GM12878 (cell line): Measurements from ENCODE around the gene SLC25A27. TPM values are rescaled to one million over a fixed set of nuclear protein-coding genes. Genes with fewer than 3 reads are reported as not detected.
A peak's percentile ranks its signal among the peaks of the same experiment; 100 is the strongest.

Source experiments
- ATAC-seq: fragments of 200-7000 bp; cut with Tn5 transposase; 3 replicates; pipeline ENCODE4 v1.9.1; 2020; ENCODE audit warnings: mild to moderate bottlenecking, moderate library complexity
- BruUV-seq: library from RNA; stranded (reverse); fragments of 400-500 nt; replicated peaks from 2 replicates; lab custom pipeline; 2021; lab: Mats Ljungman, UMichigan
- CTCF ChIA-PET: fragments of 300-600 bp; sonication (Branson Sonifier 250); formaldehyde crosslinking; extraction: SDS; loops from one replicate; lab custom pipeline; 2021; ENCODE audit warnings: inconsistent platforms; lab: Yijun Ruan, JAX
- POLR2A ChIA-PET: fragments of 350-600 bp; formaldehyde crosslinking; extraction: SDS; loops from one replicate; lab custom pipeline; 2021; ENCODE audit warnings: inconsistent platforms; lab: Charles Lee
- RAD21 ChIA-PET: fragments of 300-600 bp; sonication (Branson Sonifier 250); formaldehyde crosslinking; loops from one replicate; lab custom pipeline; 2023; ENCODE audit warnings: antibody characterized with exemption; ENCODE audit not compliant: unreplicated experiment; lab: Charles Lee
- SMC1A ChIA-PET: fragments of 300-600 bp; sonication (Branson Sonifier 250); formaldehyde crosslinking; loops from one replicate; lab custom pipeline; 2023; ENCODE audit not compliant: unreplicated experiment, uncharacterized antibody; lab: Charles Lee
- DNase-seq: peaks from one replicate; pipeline ENCODE4 v3.0.0-alpha.2; 2011; ENCODE audit warnings: low read depth, low spot score
- FAIRE-seq: peaks from 3 replicates; lab custom pipeline; 2011; peaks lifted over from hg19 to GRCh38; lab: Jason Lieb, UNC
- H2AFZ ChIP-seq: 2 replicates; pipeline ENCODE4 v1.6.0; 2011; ENCODE audit warnings: low read depth, low read length, control low read depth; ENCODE audit not compliant: control insufficient read depth
- H3K27ac ChIP-seq: 2 replicates; pipeline ENCODE4 v1.5.1; 2011; ENCODE audit warnings: control low read depth; ENCODE audit not compliant: control insufficient read depth, insufficient read depth
- H3K27me3 ChIP-seq, 2 experiments: replicated peaks in 1 of 2; 2 replicates each; pipeline versions ENCODE4 v1.6.0 to v1.6.1; 2011; ENCODE audit warnings: low read length in 1 of 2; ENCODE audit not compliant: control insufficient read depth in 2 of 2, insufficient read depth in 2 of 2
- H3K36me3 ChIP-seq, 2 experiments: 2 replicates each; pipeline ENCODE4 v1.5.1; 2011; ENCODE audit warnings: low read length in 1 of 2; ENCODE audit not compliant: control insufficient read depth in 2 of 2, insufficient read depth in 2 of 2
- H3K4me1 ChIP-seq: 2 replicates; pipeline ENCODE4 v1.6.1; 2011; ENCODE audit warnings: mild to moderate bottlenecking, low read length, moderate library complexity, mixed read lengths; ENCODE audit not compliant: control insufficient read depth, insufficient read depth
- H3K4me2 ChIP-seq: 2 replicates; pipeline ENCODE4 v1.6.0; 2011; ENCODE audit warnings: control low read depth; ENCODE audit not compliant: control insufficient read depth, insufficient read depth
- H3K4me3 ChIP-seq: fragments of 200-600 bp; sonication (generic); 2 replicates; pipeline ENCODE4 v1.5.1; 2016
- H3K79me2 ChIP-seq: 2 replicates; pipeline ENCODE4 v1.6.0; 2011; ENCODE audit warnings: low read length; ENCODE audit not compliant: control insufficient read depth, insufficient read depth
- H3K9ac ChIP-seq: 2 replicates; pipeline ENCODE4 v1.8.0; 2011; ENCODE audit warnings: low read length, control low read depth, mixed read lengths; ENCODE audit not compliant: control insufficient read depth, insufficient read depth
- H3K9me3 ChIP-seq: replicated peaks from 3 replicates; pipeline ENCODE4 v1.5.1; 2011; ENCODE audit warnings: mild to moderate bottlenecking, low read length; ENCODE audit not compliant: control insufficient read depth, insufficient read depth
- H4K20me1 ChIP-seq: 2 replicates; pipeline ENCODE4 v1.6.0; 2011; ENCODE audit not compliant: control insufficient read depth, insufficient read depth
- BACH1 ChIP-seq: fragments of 450-650 bp; IDR thresholded peaks from 2 replicates; pipeline ENCODE4 v1.6.1; 2017; ENCODE audit warnings: mild to moderate bottlenecking, borderline replicate concordance
- CTCF ChIP-seq, 3 experiments: IDR thresholded peaks in 2 of 3; conservative IDR thresholded peaks in 1 of 3; 2 replicates each; pipeline ENCODE4 v1.5.1; 2011; ENCODE audit warnings: low read depth in 3 of 3, low read length in 3 of 3, mild to moderate bottlenecking in 3 of 3, control low read depth in 2 of 3, moderate library complexity in 2 of 3, inconsistent platforms in 1 of 3, mixed read lengths in 1 of 3; ENCODE audit not compliant: control insufficient read depth in 2 of 3, insufficient read depth in 1 of 3; ENCODE audit errors: extremely low read depth in 1 of 3
- IKZF1 ChIP-seq: fragments of 450-650 bp; conservative IDR thresholded peaks from 2 replicates; pipeline ENCODE4 v1.6.1; 2017; ENCODE audit warnings: antibody characterized with exemption, mild to moderate bottlenecking
- MTA2 ChIP-seq: fragments of 450-650 bp; IDR thresholded peaks from 2 replicates; pipeline ENCODE4 v1.6.1; 2016; ENCODE audit warnings: low read depth, mild to moderate bottlenecking, moderate library complexity
- NFXL1 ChIP-seq: fragments of 450-650 bp; IDR thresholded peaks from 2 replicates; pipeline ENCODE4 v1.6.1; 2017; ENCODE audit warnings: antibody characterized with exemption, mild to moderate bottlenecking, borderline replicate concordance
- RAD21 ChIP-seq: IDR thresholded peaks from 2 replicates; pipeline ENCODE4 v1.6.1; 2011; ENCODE audit warnings: mild to moderate bottlenecking, low read depth, low read length, moderate library complexity; ENCODE audit not compliant: insufficient read depth
- ZNF274 ChIP-seq: IDR thresholded peaks from one replicate; pipeline ENCODE4 v1.8.0; 2011; ENCODE audit not compliant: insufficient read length, insufficient read depth
- ZNF622 ChIP-seq: fragments of 450-650 bp; IDR thresholded peaks from 2 replicates; pipeline ENCODE4 v1.6.1; 2017; ENCODE audit warnings: mild to moderate bottlenecking, inconsistent platforms
- WGBS: methylation state at CpG from one replicate; pipeline ENCODE4 v1.1.6; 2016; ENCODE audit warnings: low lambda C conversion rate; ENCODE audit not compliant: insufficient replicate concordance, insufficient coverage; ENCODE audit errors: missing lambda C conversion rate; 5-methylcytosine and 5-hydroxymethylcytosine counted together
- in situ Hi-C: fragments of 300-500 bp; cut with MboI; formaldehyde crosslinking; loops from 9 replicates; pipeline ENCODE4 v1.14.3; 2018; ENCODE audit warnings: mixed read lengths
- intact Hi-C: fragments of 100-400 bp; cut with micrococcal nuclease; formaldehyde crosslinking; loops from one replicate; pipeline ENCODE4 v1.14.2; 2022; ENCODE audit not compliant: unreplicated experiment
- polyA plus RNA-seq, 11 experiments: library from polyadenylated mRNA; depleted of rRNA in 4 of 11; unstranded in 6 of 11; stranded (reverse) in 5 of 11; fragments of >200 nt; fragmentation: Nextera tagmentation in 4 of 11; fragmentation: Illumina TruSeq in 1 of 11; extraction: Ambion mirVana in 4 of 11; extraction: Trizol in 1 of 11; gene quantifications; 1 replicate in 1 of 11; 2 replicates in 10 of 11; pipeline versions ENCODE4 v1.2.1 to v1.2.3, GENCODE V29; 2011 to 2016; ENCODE audit warnings: inconsistent platforms in 2 of 11, missing spikeins in 2 of 11, low read depth in 1 of 11
- total RNA-seq, 4 experiments: library from RNA; depleted of rRNA in 3 of 4; stranded (reverse); fragments of >200 nt in 3 of 4; fragmentation: Illumina TruSeq in 1 of 4; extraction: Trizol in 1 of 4; gene quantifications; 2 replicates each; pipeline versions ENCODE4 v1.2.1 to v1.2.3, GENCODE V29; 2013 to 2021

The SLC25A27 gene
- total and polyA plus RNA-seq, 10 of the 15 experiments (the other 5 are each of a cell fraction or from before 2014, with no cell fraction given) = not detected

GRCh38 chr6:46676604-46677313 lies 24.0 kb downstream of the SLC25A27 start:
- WGBS = 17% methylated on average over 6 of the region's 6 CpGs
- ChIA-PET RAD21 (no interaction called here), POLR2A (no interaction called here)

GRCh38 chr6:46677314-46677654 lies 24.5 kb downstream of the SLC25A27 start:
- Histone ChIP-seq H3K4me3 (no peak overlapping the region), H3K36me3 (no peaks in the 10 kb centered on the region), H4K20me1 (no peaks in the 10 kb centered on the region), H3K9ac (no peak overlapping the region), H3K27ac (no peak overlapping the region), H3K4me2 (no peak overlapping the region), H3K79me2 (no peaks in the 10 kb centered on the region), H3K4me1 (no peaks in the 10 kb centered on the region), H2AFZ (no peak overlapping the region), H3K9me3 (no peaks in the 10 kb centered on the region), H3K27me3 (no peaks in the 10 kb centered on the region; a peak in 1 of 4 replicates)
- 10% methylated on average over 4 of the region's 4 CpGs for WGBS
- BruUV-seq = no TSS peak
- FAIRE-seq (no peak), DNase-seq (no peak), ATAC-seq (peak; percentile 68)
- intact Hi-C loops (no loop called here), in situ Hi-C loops (no loop called here)
- ChIA-PET CTCF (interaction anchor here (0.8 kb wide), 1 partner anchor 13 kb away, joined by 3 read pairs; no protein-coding TSS in a partner anchor), RAD21 (no interaction called here), POLR2A (no interaction called here), SMC1A (no interaction called here)
- TF ChIP-seq CTCF (IDR thresholded peaks at IDR 0.05 in 2 of 3, conservative IDR thresholded peaks at IDR 0.05 in 1 of 3; ENCODE audit: control insufficient read depth in 2 of 3, extremely low read depth in 1 of 3, insufficient read depth in 1 of 3, low read depth in 3 of 3, low read length in 3 of 3) = peak; percentile 28 to 55 (median 44)
- no peak for TF ChIP-seq NFXL1
- no peak for TF ChIP-seq BACH1
- TF ChIP-seq ZNF274 = no peak
- TF ChIP-seq IKZF1 = no peak
- TF ChIP-seq RAD21 = 0 out of 2 replicates have a peak, but pooled peaks have one; percentile 6

More at GRCh38 chr6:46676604-46677313, 24.0 kb downstream of the SLC25A27 start:
- Histone ChIP-seq H2AFZ (no peak overlapping the region), H3K9ac (no peak overlapping the region), H3K9me3 (no peaks in the 10 kb centered on the region), H3K36me3 (no peaks in the 10 kb centered on the region), H3K4me3 (no peak overlapping the region), H3K27ac (no peak overlapping the region), H3K4me2 (no peak overlapping the region), H4K20me1 (no peaks in the 10 kb centered on the region), H3K79me2 (no peaks in the 10 kb centered on the region), H3K4me1 (no peaks in the 10 kb centered on the region), H3K27me3 (no peaks in the 10 kb centered on the region; a peak in 1 of 4 replicates)
- in situ Hi-C loops = no loop called here
- FAIRE-seq = no peak
- no TSS peak for BruUV-seq
- SMC1A ChIA-PET = no interaction called here
- DNase-seq = no peak
- ATAC-seq = no peak
- intact Hi-C loops = no loop called here
- CTCF ChIA-PET = no interaction called here
- TF ChIP-seq ZNF622 = no peak
- TF ChIP-seq MTA2 = peak; percentile 52; the same call in 1 of the 2 replicates
